ENCODE measurements around the gene SLC22A14. TPM values are rescaled to one million over a fixed set of nuclear protein-coding genes. Genes with fewer than 3 reads are reported as not detected.
"Not testable (repeated sequence)": the region's sequence is repeated elsewhere in the genome, so short reads cannot be mapped to it uniquely, and the experiment has no call there.

Gene SLC22A14
- total and polyA plus RNA-seq, 4 donors: 0.17 TPM; not detected in 3

- Histone ChIP-seq H3K9ac (ENCODE audit: low read depth in 1 of 2, low read length in 2 of 2) (no peak overlapping the region), H3K27ac (ENCODE audit: low read depth in 1 of 2, low read length in 2 of 2) (no peak overlapping the region), H3K9me3 (ENCODE audit: control insufficient read depth in 4 of 4, low read length in 3 of 4) (peaks cover 0 to 3% (median 1%) of the 10 kb centered on the region in 4 donors), H3K27me3 (ENCODE audit: control insufficient read depth in 4 of 4, insufficient read depth in 4 of 4, low read length in 3 of 4) (no peaks in the 10 kb centered on the region), H3K36me3 (ENCODE audit: control insufficient read depth in 4 of 4, insufficient read depth in 3 of 4, low read depth in 1 of 4, low read length in 3 of 4) (peaks cover 2 to 31% (median 19%) of the 10 kb centered on the region in 4 donors), H3K4me1 (ENCODE audit: control insufficient read depth in 4 of 4, insufficient read depth in 4 of 4, low read length in 3 of 4) (no peaks in the 10 kb centered on the region), H3K4me3 (ENCODE audit: low read depth in 1 of 3, low read length in 3 of 3) (no peak overlapping the region)
- 98% methylated on average over 2 of the region's 2 CpGs for WGBS
- TF ChIP-seq TAF1 (conservative IDR thresholded peaks at IDR 0.05) (no peak), RXRA (IDR thresholded peaks at IDR 0.05) (no peak), EGR1 (IDR thresholded peaks at IDR 0.05; ENCODE audit: low read depth in 2 of 2) (no peak), REST (IDR thresholded peaks at IDR 0.05) (no peak), FOXA2 (IDR thresholded peaks at IDR 0.05) (no peak), NR2F2 (IDR thresholded peaks at IDR 0.05) (no peak), FOXA1 (IDR thresholded peaks at IDR 0.05) (no peak), HNF4G (IDR thresholded peaks at IDR 0.05) (no peak), GABPA (IDR thresholded peaks at IDR 0.05 in 1 of 2, conservative IDR thresholded peaks at IDR 0.05 in 1 of 2) (no peak), MAX (IDR thresholded peaks at IDR 0.05) (no peak), YY1 (IDR thresholded peaks at IDR 0.05) (no peak), SP1 (IDR thresholded peaks at IDR 0.05) (no peak), JUND (IDR thresholded peaks at IDR 0.05) (no peak), CTCF (IDR thresholded peaks at IDR 0.05; ENCODE audit: low read depth, low read length, missing input control) (no peak), HNF4A (conservative IDR thresholded peaks at IDR 0.05) (no peak), RAD21 (IDR thresholded peaks at IDR 0.05) (no peak), ZBTB33 (IDR thresholded peaks at IDR 0.05) (no peak), ATF3 (IDR thresholded peaks at IDR 0.05) (no peak)
- no peak for DNase-seq (ENCODE audit: low spot score)
Measured at GRCh38 chr3:38238416-38239008, 43.6 kb upstream of the SLC22A14 start.

GRCh38 chr3:38242812-38243211, 39.3 kb upstream of the SLC22A14 start:
- not testable (repeated sequence) for H3K4me3 ChIP-seq (ENCODE audit: low read depth in 1 of 3, low read length in 3 of 3); DNase-seq (ENCODE audit: low spot score); H3K27ac ChIP-seq (ENCODE audit: low read depth in 1 of 2, low read length in 2 of 2); H3K9ac ChIP-seq (ENCODE audit: low read depth in 1 of 2, low read length in 2 of 2); H3K9me3 ChIP-seq (ENCODE audit: control insufficient read depth in 4 of 4, low read length in 3 of 4); H3K4me1 ChIP-seq (ENCODE audit: control insufficient read depth in 4 of 4, insufficient read depth in 4 of 4, low read length in 3 of 4); H3K27me3 ChIP-seq (ENCODE audit: control insufficient read depth in 4 of 4, insufficient read depth in 4 of 4, low read length in 3 of 4)
- WGBS: 98% methylated on average over 4 of the region's 4 CpGs
- peaks cover 2 to 27% (median 20%) of the 10 kb centered on the region in 4 donors for H3K36me3 ChIP-seq (ENCODE audit: control insufficient read depth in 4 of 4, insufficient read depth in 3 of 4, low read depth in 1 of 4, low read length in 3 of 4)

Measured in liver (tissue), 9 donors.